ENCODE results near the gene CENPS.

DNA sequence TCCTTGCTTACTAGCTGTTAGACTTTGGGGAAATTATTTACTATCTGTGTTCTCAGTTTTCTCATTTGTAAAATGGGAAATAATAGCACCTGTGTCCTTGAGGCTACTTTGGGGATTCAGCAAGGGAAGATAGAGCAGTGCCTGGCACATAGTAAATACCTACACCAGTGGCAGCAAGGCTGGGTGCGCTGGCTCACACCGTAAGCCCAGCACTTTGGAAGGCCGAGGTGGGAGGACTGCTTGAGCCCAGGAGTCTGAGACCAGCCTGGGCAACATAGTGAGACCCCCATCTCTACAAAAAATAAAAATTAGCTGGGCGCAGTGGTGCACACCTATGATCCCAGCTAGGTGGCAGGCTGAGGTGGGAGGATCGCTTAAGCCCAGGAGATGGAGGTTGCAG is 8.6 kb upstream of the CENPS start:
- no peak for TF ChIP-seq HES2 (IDR thresholded peaks at IDR 0.05)
- TF ChIP-seq, protein P1, sequence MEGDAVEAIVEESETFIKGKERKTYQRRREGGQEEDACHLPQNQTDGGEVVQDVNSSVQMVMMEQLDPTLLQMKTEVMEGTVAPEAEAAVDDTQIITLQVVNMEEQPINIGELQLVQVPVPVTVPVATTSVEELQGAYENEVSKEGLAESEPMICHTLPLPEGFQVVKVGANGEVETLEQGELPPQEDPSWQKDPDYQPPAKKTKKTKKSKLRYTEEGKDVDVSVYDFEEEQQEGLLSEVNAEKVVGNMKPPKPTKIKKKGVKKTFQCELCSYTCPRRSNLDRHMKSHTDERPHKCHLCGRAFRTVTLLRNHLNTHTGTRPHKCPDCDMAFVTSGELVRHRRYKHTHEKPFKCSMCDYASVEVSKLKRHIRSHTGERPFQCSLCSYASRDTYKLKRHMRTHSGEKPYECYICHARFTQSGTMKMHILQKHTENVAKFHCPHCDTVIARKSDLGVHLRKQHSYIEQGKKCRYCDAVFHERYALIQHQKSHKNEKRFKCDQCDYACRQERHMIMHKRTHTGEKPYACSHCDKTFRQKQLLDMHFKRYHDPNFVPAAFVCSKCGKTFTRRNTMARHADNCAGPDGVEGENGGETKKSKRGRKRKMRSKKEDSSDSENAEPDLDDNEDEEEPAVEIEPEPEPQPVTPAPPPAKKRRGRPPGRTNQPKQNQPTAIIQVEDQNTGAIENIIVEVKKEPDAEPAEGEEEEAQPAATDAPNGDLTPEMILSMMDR (IDR thresholded peaks at IDR 0.05): no peak
- TF ChIP-seq, protein P2, sequence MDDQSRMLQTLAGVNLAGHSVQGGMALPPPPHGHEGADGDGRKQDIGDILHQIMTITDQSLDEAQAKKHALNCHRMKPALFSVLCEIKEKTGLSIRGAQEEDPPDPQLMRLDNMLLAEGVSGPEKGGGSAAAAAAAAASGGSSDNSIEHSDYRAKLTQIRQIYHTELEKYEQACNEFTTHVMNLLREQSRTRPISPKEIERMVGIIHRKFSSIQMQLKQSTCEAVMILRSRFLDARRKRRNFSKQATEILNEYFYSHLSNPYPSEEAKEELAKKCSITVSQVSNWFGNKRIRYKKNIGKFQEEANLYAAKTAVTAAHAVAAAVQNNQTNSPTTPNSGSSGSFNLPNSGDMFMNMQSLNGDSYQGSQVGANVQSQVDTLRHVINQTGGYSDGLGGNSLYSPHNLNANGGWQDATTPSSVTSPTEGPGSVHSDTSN (IDR thresholded peaks at IDR 0.05): peak; percentile 14; the same call in 1 of the 2 replicates
- TF ChIP-seq CBX2 (IDR thresholded peaks at IDR 0.05; ENCODE audit: borderline replicate concordance, low read depth): no peak
- TF ChIP-seq POLR2A (IDR thresholded peaks at IDR 0.05; ENCODE audit: low read length): no peak
- no peak for TF ChIP-seq RNF2 (IDR thresholded peaks at IDR 0.05; ENCODE audit: borderline replicate concordance, low read depth)
- TF ChIP-seq HEYL (CRISPR knock-in tag; IDR thresholded peaks at IDR 0.05): 0 out of 2 replicates have a peak, but pooled peaks have one; percentile 19
- TF ChIP-seq CEBPB (IDR thresholded peaks at IDR 0.05): no peak
- no peak for TF ChIP-seq RAD21 (conservative IDR thresholded peaks at IDR 0.05 in 1 of 2, IDR thresholded peaks at IDR 0.05 in 1 of 2)
- no peak for TF ChIP-seq KDM5A (IDR thresholded peaks at IDR 0.05)

All from A549 (cell line).